Hematopoietic multipotent progenitor cell (in vitro differentiated cells): ENCODE results near the gene CNMD. TPM values are rescaled to one million over a fixed set of nuclear protein-coding genes. Genes with fewer than 3 reads are reported as not detected.
"Not testable (repeated sequence)": the region's sequence is repeated elsewhere in the genome, so short reads cannot be mapped to it uniquely, and the experiment has no call there.

ENCODE experiments used
- DNase-seq, 3 donors: peaks; one replicate each; pipeline ENCODE4 v3.0.0-alpha.2; 2011 to 2015; ENCODE audit warnings: low read depth in 2 of 3, low spot score in 2 of 3
- total RNA-seq: library from RNA; depleted of rRNA; stranded (reverse); fragments of >200 nt; gene quantifications from one replicate; pipeline ENCODE4 v1.2.3, GENCODE V29; 2012

CNMD gene
- total RNA-seq, 1 donor = 1.3 TPM

DNA sequence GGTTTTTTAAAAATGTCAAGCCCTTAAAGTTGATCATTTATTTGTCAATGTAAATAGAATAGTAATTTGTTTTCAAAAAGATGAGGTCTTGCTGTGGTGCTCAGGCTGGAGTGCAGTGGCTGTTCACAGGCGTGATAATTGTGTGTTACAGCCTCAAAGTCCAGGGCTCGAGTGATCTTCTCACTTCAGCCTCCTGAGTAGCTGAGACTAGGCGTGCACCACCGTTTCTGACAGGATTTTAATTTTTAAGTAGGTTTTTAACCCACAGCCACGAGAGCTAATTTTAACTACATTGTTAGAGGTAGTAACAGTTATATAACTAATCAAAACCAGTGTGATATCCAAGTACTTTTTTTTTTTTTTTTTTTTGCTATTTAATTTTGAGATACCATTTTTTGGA, 43.1 kb downstream of the CNMD start:
- no peak for DNase-seq

DNA sequence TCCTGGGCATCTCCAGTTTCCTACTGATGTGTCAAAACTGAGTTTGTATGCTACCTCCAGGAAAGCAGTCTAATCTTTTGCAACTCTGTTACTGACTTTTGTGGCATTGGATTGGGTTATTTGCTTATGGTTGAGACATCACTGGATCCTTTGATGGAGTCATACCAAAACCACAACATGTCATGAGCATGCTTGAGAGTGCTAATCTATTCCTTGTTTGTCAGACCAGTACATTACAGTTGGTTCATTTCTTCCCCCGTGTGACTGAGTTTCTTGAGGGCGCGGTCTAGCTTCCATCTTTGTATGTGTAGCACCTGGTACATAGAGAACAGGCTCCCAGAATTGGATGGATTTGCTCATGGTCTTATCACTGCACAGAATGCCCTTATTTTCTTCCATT, 43.8 kb downstream of the CNMD start:
- no peak for DNase-seq

DNA sequence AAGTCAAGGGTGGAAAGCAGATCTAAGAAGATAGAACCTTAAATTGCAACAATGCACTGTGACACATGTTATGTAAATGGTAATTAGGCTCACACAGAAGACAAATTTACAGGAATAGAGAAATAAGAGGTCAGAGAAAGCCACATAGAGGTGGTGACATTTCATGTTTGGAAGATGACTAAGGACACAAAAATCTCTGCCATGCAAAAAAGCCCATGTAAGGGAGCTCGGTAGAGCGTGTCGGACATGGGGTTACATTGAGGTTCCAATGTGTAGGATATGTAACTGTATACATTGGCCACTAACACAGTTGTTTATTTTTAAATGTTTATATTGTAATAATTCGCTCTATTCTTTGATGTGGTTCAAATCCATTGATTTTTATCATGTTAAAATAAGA, 53.2 kb downstream of the CNMD start:
- DNase-seq = no peak

DNA sequence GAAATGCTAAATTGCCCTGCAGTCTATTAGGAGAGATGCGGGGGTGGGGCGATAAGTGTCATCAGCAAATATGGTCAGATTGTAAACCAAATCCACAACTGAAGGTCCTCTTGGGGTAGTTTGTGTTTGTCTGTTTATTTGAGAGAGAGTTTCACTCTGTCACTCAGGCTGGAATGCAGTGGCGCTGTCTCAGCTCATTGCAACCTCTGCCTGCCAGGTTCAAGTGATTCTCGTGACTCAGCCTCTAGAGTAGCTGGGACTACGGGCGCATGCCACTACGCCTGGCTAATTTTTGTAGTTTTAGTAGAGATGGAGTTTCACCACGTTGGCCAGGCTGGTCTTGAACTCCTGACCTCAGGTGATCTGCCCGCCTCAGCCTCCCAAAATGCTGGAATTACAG, 53.8 kb downstream of the CNMD start:
- not testable (repeated sequence) for DNase-seq

DNA sequence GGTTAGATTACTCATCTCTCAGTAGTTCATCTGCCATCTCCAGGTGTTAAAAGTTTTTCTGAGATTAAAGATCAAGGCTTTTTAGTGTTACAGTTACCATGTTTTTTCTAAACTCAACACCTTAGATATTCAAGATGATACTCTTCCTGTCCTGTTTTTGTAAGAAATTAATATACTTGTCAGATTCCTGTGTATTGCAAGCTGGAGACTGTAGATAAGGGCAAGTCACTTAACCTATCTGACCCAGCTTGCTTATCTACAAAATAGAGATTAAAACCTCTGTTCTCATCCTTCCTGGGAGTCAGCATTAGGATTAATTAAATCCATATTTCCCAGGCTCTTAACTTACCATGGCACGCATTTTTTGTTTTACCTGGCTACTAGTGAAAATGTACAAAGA, 61.8 kb downstream of the CNMD start:
- no peak for DNase-seq

DNA sequence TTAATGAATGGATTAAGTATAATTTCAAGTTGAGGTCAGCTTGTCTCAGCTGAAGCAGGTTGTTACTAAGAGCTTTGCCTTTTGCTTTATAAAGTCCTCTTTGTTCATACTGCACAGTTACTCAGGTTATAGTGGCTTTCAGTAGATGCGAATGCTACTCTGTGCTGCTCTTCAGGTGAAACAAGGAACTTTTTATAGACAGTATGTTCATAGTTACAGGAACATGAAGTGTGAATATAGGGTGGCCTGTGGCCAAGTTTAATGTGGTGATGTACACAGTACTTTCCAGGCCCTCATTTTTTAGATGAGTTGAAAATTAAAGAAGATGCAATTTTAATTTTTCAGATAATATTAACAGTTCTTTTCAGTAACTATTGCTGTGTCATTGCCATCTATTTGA, 66.2 kb downstream of the CNMD start:
- DNase-seq = peak in 1 of 3 donors; percentile 35

DNA sequence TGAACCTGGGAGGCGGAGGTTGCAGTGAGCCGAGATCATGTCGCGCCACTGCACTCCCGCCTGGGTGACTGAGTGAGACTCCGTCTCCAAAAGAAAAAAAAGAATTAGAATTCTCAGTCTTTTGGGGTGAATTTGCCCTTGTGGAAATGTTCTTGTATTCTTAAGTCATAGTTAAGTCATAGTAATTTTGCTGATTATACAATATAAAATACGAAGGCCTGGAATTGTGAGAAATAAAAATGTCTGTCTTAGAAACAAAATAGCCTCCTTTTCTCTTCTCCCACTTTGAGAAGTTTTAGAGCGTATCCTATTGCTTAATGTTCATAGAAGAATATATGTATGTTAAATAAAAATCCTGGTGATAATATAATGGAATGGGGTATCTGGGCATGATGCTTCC, 68.9 kb downstream of the CNMD start:
- DNase-seq = no peak

DNA sequence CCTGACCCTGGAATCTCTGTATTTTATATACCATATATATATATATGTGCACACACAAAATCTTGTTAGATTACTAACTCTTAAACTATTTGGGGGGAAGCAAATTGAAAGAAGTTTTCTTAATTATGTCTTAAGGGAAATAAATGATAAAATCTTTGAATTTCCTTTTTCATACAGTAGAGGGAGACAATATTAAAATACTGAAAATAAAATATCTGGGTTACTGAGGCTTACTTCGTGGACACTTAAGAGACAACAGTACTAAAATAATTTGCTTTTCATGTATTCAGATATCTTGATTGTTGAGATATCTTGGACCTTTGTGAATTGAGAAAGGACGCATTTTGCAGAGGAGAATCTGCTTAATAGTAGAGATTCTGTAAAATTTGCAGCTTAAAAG, 69.9 kb downstream of the CNMD start:
- DNase-seq = peak in 1 of 3 donors; percentile 45

DNA sequence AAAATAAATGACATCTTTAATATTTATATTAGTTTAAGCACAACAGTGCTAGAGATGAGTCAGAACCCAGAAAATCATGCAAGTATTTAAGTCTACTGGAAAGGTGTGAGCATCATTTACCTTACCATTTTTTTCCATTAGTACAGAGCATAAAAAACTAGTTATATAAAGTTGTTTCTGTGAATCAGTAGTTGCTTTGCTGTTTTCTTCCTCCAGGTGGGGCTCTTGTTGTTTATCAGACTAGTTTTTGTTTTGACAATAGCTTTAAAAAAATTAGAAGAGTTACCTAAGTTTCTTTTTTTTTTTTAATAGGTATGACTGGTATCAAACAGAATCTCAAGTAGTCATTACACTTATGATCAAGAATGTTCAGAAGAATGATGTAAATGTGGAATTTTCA, 74.3 kb downstream of the CNMD start:
- DNase-seq = peak in 2 of 3 donors; percentile 35 to 67

DNA sequence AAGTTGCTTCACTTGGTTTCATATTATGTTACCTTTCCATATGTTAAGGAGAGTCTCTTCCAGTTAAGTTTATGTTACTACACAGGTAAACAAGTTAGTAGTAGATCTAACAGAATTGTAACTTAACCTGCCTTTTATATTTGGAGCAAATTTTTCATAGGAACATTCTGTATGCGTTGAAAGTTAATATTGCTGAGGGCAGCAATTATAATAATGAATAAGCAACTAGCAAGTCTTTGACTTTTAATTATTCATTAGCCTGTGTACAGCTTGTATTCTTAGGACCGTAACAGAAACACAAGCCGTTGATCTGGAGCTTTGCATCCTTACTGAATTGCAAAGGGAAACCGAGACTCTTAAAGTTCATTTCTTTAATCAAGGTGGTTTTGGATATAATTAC, 75.3 kb downstream of the CNMD start:
- no peak for DNase-seq

DNA sequence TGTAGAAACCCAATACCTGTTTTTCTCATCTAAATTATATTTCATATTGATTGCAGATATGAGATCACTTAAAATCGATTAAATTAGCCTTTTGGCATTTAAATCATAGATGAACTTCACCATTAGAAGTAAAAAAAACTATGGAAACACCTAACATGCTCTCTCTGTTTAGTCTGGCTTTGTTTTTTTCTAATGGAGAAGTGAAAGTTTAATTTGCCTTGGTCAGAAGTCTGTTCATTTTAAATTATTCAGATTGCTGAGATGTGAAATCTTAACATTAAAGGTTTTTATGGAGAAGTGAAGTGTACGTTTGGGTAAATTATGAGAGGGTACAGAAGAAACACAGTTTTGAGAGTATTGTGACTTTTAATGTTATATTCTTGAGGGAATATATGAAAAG, 80.3 kb downstream of the CNMD start:
- no peak for DNase-seq

Other genes with a start within 250 kb of the CNMD start
- 2.4 TPM for gene HNRNPA1L2, start 97.4 kb downstream of the CNMD start, total RNA-seq
- gene SUGT1, start 87.0 kb downstream of the CNMD start, total RNA-seq = 12.9 TPM
- gene PCDH8, start 108.8 kb upstream of the CNMD start, total RNA-seq = 0.27 TPM